ENCODE measurements around the gene ADGRD1.
A peak's percentile ranks its signal among the peaks of the same experiment; 100 is the strongest.

Gene ADGRD1

GRCh38 chr12:130938186-130938585 is 15.5 kb upstream of the ADGRD1 start:
- DNase-seq, result no peak

DNA sequence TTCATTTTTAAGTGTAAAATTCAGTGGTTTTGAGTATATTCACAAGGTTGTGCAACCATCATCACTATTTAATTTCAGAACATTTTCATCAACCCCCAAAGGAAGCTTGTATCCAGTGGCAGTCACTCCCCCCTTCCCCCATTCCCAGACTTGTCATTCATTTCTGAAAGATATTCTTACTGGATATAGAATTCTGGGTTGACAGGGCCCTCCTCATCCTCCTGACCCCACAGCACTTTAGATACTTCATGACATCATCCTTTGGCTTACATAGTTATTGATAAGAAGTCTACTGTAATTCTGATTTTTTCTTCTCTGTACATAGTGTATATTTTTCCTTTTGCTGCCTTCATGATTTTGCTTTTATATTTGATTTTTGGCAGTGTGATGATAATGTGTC is 8.8 kb upstream of the ADGRD1 start:
- DNase-seq, result no peak

DNA sequence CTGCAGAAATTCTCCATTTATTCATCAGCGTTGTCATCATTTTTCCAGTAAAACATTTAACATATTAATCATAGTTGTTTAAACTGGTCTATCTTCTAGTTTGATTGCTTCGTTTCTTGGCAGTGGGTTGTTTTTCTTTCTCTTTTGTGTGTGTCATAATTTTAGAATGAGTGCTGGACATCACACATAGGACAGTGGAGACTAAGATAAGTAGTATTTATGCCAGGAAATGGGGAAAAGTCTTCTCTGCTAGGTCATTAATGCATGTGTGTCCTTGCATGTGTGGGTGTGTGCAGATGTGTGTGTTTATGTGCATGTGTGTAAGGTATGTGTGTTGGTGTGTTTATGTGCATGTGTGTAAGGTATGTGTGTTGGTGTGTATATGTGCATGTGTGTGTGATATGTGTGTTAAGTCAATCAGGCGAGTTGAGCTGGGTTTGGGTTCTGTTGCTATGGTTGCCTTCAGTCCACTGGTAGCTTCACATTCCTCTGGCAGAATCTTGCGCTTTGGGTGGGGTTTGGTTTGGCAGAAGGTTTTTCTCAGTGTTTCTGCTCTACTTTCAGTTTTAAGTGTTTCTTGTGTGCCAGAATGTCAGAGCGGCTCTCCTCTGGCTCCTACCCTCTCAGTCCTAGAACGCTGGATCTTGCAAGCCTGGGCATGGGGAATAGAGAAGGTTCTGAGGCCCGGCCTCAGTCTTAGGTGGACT is 7.8 kb upstream of the ADGRD1 start:
- no peak for DNase-seq

DNA sequence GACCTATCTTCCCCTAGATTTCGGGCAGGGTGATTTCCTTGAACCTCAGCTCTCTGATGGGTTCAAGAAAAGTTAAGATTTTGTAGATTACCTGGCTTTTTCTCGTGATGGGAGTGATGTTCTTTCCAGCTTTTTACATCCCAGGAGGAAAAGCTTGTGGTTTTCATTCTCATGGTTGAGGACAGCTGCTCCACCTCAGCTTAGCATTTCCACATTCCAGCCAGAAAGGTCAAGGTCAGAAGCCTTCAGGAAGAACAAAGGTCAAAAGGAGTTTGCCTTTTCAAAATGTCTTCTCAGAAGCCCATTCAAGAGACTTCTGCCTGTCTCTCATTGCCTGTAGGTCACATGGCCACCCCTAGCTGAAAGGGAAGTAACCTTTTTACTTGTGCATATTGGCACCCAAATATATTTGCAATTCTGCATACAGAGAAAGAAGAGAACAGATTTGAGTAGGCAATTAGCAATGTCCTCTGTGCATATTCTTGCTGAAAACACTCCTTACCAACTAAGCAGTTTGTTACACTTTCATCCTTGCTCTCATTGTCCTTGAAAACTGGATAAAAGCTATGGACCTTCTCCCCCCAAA is 6.6 kb upstream of the ADGRD1 start:
- DNase-seq, result no peak

- DNase-seq, result no peak
Observed at GRCh38 chr12:130948136-130948535, 5.6 kb upstream of the ADGRD1 start.

GRCh38 chr12:130948751-130949150 is 5.0 kb upstream of the ADGRD1 start:
- DNase-seq, result no peak

DNA sequence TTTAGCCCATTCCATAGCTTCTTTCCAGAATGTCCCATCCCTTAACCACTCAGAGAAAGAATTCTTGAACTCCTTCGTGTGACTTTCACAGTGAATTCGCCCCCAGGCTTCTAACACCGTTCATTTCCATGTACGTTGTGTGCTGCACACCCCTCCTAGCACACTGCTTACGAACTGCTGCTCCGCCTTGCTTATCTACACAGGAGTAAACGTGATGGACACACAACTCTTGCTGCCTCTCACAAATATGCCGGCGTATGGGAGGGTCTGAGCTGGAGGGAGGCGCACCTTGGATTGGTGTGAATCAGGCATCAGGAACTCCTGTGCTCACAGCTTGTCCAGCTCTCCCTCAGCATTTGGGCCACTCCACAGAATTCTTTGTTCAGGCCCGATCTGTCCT is 3.9 kb upstream of the ADGRD1 start:
- no peak for DNase-seq

GRCh38 chr12:130951636-130952035 is 2.1 kb upstream of the ADGRD1 start:
- DNase-seq, result no peak

GRCh38 chr12:130952171-130952954 is 1.3 kb upstream of the ADGRD1 start:
- DNase-seq, result no peak

DNA sequence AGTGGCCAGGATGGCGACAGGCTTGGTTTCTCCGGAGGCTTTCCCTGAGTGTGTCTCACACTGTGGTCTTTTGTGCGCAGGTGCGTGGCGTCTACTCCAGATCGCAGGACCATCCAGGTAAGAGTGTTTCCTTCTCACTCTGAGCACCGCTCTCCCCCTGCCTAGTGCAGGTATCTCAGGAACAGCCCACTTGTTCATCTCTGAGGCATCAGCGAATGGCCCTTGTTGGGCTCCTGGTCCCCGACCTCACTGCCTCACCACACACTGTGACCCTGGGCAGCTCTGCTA is 781 bp downstream of the ADGRD1 start:
- DNase-seq, result no peak

DNA sequence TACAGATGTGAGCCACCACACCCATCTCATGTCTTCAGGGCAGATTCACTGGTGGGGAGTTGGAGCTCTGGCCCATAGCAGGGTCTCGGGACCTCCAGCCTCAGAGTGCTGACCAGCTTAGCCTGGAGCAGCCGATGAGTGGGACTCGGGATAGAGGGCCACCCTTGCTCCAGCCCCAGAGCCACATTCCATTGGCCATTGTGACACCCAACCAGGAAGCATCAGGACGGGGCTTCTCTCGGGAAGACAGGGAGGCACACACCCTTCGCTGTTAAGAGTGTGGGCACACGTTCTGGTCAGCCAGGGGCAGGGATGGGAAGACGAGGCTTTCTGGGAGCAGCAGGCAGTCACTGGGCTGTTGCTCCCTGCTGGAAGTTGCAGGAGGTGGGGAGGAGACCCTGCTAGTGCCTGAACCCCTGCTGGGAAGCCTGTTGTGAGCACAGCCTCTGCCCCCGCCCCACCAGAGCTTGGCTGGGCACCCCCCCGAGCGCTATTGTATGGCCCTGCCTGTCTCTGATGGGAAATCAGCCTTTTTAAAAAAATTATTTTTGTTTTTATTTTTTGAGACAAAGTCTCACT is 1.6 kb downstream of the ADGRD1 start:
- no peak for DNase-seq

DNA sequence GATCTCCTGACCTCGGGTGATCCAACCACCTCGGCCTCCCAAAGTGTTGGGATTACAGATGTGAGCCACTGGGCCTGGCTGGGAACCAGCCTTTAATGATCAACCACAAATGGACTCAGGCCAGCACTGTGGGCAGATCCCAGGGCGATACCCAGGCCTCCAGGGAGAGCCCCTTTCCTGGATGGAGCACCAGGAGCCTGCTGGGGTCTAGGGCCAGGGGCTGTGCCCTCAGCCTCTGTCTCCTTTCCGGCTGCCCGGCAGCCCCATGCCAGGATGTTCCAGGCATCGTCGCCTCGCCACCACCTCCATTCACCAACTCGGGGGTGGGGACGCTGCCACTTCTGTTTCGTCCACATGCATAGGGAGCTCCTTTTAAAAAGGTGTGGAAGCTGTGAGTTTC is 2.3 kb downstream of the ADGRD1 start:
- no peak for DNase-seq

DNA sequence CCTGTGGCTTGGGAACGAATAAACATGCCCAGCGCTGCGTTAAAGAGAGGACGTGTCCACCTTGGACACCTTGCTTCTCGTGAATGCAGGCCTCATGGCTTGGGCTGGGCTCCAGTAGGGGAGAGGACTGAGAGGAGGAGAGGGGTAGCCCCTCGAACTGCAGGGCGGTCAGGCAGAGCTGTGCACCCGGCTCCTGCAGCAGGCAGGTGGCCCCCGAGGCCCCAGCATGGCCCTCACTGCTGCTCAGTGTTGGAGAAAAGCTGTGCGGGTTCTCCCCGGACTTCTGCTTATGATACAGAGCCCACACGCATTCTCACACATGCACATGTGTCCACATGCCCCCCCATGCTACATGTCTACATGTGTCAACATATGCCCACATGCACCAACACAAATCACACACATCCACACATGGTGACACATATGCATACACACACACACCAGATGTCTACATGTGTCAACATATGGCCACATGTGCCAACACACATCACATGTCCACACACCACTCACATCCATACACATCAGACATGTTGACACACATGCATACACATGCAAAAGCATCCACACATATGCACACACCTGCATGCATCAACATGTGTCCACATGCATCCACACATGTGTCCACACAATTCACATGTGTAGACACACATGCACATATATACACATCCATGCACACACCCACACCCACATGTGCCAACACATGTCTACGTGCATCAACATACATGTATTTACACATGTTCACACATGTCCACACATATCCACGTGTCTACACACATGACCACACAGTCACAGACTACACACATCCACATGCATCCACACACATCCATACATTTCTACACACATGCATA is 3.0 kb downstream of the ADGRD1 start:
- DNase-seq, result no peak

GRCh38 chr12:130957304-130957621 is 3.6 kb downstream of the ADGRD1 start:
- no peak for DNase-seq

GRCh38 chr12:130958557-130959140 is 4.9 kb downstream of the ADGRD1 start:
- no peak for DNase-seq

DNA sequence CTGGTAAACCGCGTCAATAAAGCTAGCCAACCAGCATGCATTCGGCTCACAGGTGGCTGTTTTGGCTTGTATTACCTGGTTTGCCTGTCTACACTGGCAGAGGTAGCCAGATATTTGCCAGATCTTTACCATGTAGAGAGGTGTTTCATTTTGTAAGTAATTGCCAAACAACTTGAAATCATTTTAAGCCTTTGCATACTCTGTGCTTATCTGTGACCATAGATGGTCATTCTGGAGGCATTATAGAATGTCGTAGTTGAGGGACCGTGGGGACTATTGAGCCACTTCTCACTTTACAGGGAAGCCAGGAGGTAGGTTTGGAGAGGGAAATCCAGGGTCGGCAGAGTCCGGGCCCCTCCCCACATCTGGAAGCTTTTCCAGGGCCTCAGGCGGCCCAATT is 5.9 kb downstream of the ADGRD1 start:
- no peak for DNase-seq

- DNase-seq, result no peak
Observed at GRCh38 chr12:130960058-130960457, 6.4 kb downstream of the ADGRD1 start.

- no peak for DNase-seq
Observed at GRCh38 chr12:130960787-130961186, 7.1 kb downstream of the ADGRD1 start.

DNA sequence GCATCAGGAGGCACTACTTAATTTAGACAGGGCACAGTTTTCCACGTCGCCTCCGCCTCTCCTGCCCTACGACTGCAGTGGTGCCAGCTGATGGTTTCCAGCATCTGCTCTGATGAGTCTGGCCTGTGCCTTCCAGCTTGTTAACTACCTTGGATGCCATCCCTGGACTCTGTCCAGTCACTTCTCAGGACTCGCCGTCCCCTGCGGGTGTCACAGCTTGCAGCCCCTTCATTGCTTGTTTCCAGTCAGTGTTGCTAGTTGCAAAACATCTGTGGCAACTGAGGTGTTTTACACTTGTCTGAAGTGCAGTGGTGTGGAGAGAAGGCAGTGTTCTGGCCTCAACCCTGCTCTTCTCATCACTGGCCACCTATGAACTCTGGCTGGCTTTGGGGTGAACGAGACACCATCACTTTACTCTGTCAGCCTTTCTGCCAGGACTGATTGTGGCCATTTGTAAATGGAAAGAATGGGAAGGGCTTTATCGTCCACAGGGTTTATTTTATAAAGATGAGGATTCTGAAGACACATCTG is 8.3 kb downstream of the ADGRD1 start:
- DNase-seq, result no peak

- DNase-seq, result no peak
Observed at GRCh38 chr12:130965214-130965613, 11.5 kb downstream of the ADGRD1 start.

GRCh38 chr12:130965668-130966067 is 12.0 kb downstream of the ADGRD1 start:
- peak; percentile 38 for DNase-seq

- no peak for DNase-seq
Observed at GRCh38 chr12:130966443-130967030, 12.8 kb downstream of the ADGRD1 start.

Measured in fibroblast of skin of right quadriceps (primary cell).